K562 (cell line): ENCODE results near the gene CSTPP1. TPM values are rescaled to one million over a fixed set of nuclear protein-coding genes. Genes with fewer than 3 reads are reported as not detected.

Experiments
- ETV5 ChIP-seq: sonication (generic); formaldehyde crosslinking; IDR thresholded peaks from 2 replicates; pipeline ENCODE4 v1.4.0; 2020; ENCODE audit warnings: low read depth, mild to moderate bottlenecking, missing genetic modification reagents
- FOXA3 ChIP-seq, 2 experiments: fragments of 450-650 bp in 1 of 2; sonication (generic) in 1 of 2; formaldehyde crosslinking; IDR thresholded peaks in 1 of 2; conservative IDR thresholded peaks in 1 of 2; 2 replicates each; pipeline versions ENCODE4 v1.4.0 to v1.8.0; 2020 to 2022; ENCODE audit warnings: mild to moderate bottlenecking in 2 of 2, missing genetic modification reagents in 1 of 2
- RAD21 ChIP-seq, 2 experiments: fragments of 250-450 bp in 1 of 2; fragments of 450-650 bp in 1 of 2; sonication (Bioruptor Pico) in 1 of 2; formaldehyde crosslinking in 1 of 2; IDR thresholded peaks in 1 of 2; conservative IDR thresholded peaks in 1 of 2; 2 replicates each; pipeline versions ENCODE4 v1.4.0 to v1.8.0; 2020 to 2022; ENCODE audit warnings: mild to moderate bottlenecking in 2 of 2, moderate library complexity in 1 of 2
- TFE3 ChIP-seq: fragments of 450-650 bp; formaldehyde crosslinking; IDR thresholded peaks from 2 replicates; pipeline ENCODE4 v1.4.0; 2020; ENCODE audit warnings: mild to moderate bottlenecking, mixed read lengths
- UBTF ChIP-seq, 2 experiments: IDR thresholded peaks; 2 replicates each; pipeline ENCODE4 v1.6.1; 2012; ENCODE audit warnings: improper control_type of control experiment in 2 of 2, low read depth in 2 of 2, low read length in 2 of 2, borderline replicate concordance in 1 of 2
- USF1 ChIP-seq: sonication (generic); formaldehyde crosslinking; IDR thresholded peaks from 2 replicates; pipeline ENCODE4 v1.9.0; 2022; ENCODE audit warnings: mild to moderate bottlenecking, missing genetic modification reagents
- ZFP30 ChIP-seq: fragments of 250-450 bp; sonication (Bioruptor Pico); IDR thresholded peaks from 2 replicates; pipeline ENCODE4 v1.8.0; 2022; ENCODE audit warnings: moderate library complexity, mild to moderate bottlenecking, inconsistent platforms, borderline replicate concordance
- ZNF507 ChIP-seq: conservative IDR thresholded peaks from 2 replicates; pipeline ENCODE4 v1.6.1; 2017; ENCODE audit warnings: missing genetic modification characterization, missing compliant biosample characterization
- polyA plus RNA-seq, 8 experiments: library from polyadenylated mRNA; depleted of rRNA in 4 of 8; stranded (reverse) in 5 of 8; unstranded in 3 of 8; fragments of >200 nt; fragmentation: Nextera tagmentation in 2 of 8; fragmentation: Illumina TruSeq in 1 of 8; extraction: Ambion mirVana in 2 of 8; extraction: Trizol in 1 of 8; gene quantifications; 2 replicates each; pipeline versions ENCODE4 v1.2.1 to v1.2.3, GENCODE V29; 2011 to 2014; ENCODE audit warnings: inconsistent platforms in 1 of 8, missing spikeins in 1 of 8
- total RNA-seq, 7 experiments: library from RNA; depleted of rRNA in 6 of 7; stranded (reverse); fragments of >200 nt in 6 of 7; fragmentation: Illumina TruSeq in 2 of 7; extraction: Trizol in 2 of 7; gene quantifications; 2 replicates each; pipeline versions ENCODE4 v1.2.1 to v1.2.3, GENCODE V29; 2011 to 2021; ENCODE audit warnings: low replicate concordance in 1 of 7
- TF ChIP-seq, protein P1 (sequence below), 2 experiments: fragments of 450-650 bp; formaldehyde crosslinking in 1 of 2; IDR thresholded peaks; 2 replicates each; pipeline versions ENCODE4 v1.4.0 to v1.6.1; 2014 to 2020; ENCODE audit warnings: mild to moderate bottlenecking in 2 of 2, borderline replicate concordance in 1 of 2, low read depth in 1 of 2
- TF ChIP-seq, protein P2 (sequence below): sonication (generic); formaldehyde crosslinking; IDR thresholded peaks from 2 replicates; pipeline ENCODE4 v1.8.1; 2022; ENCODE audit warnings: missing genetic modification reagents

Gene CSTPP1
- total and polyA plus RNA-seq, 9 of the 15 experiments (the other 6 are each of a cell fraction or from before 2014, with no cell fraction given) = 6.5 to 17.8 (median 9.2) TPM

- TF ChIP-seq, protein P1, sequence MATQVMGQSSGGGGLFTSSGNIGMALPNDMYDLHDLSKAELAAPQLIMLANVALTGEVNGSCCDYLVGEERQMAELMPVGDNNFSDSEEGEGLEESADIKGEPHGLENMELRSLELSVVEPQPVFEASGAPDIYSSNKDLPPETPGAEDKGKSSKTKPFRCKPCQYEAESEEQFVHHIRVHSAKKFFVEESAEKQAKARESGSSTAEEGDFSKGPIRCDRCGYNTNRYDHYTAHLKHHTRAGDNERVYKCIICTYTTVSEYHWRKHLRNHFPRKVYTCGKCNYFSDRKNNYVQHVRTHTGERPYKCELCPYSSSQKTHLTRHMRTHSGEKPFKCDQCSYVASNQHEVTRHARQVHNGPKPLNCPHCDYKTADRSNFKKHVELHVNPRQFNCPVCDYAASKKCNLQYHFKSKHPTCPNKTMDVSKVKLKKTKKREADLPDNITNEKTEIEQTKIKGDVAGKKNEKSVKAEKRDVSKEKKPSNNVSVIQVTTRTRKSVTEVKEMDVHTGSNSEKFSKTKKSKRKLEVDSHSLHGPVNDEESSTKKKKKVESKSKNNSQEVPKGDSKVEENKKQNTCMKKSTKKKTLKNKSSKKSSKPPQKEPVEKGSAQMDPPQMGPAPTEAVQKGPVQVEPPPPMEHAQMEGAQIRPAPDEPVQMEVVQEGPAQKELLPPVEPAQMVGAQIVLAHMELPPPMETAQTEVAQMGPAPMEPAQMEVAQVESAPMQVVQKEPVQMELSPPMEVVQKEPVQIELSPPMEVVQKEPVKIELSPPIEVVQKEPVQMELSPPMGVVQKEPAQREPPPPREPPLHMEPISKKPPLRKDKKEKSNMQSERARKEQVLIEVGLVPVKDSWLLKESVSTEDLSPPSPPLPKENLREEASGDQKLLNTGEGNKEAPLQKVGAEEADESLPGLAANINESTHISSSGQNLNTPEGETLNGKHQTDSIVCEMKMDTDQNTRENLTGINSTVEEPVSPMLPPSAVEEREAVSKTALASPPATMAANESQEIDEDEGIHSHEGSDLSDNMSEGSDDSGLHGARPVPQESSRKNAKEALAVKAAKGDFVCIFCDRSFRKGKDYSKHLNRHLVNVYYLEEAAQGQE (IDR thresholded peaks at IDR 0.05; ENCODE audit: borderline replicate concordance) = peak; percentile 90
- TF ChIP-seq, protein P1 (CRISPR knock-in tag; IDR thresholded peaks at IDR 0.05; ENCODE audit: low read depth) = no peak
- TF ChIP-seq ZNF507 = no peak
- 0 out of 4 replicates have a peak, but pooled peaks of 1 of the 2 experiments have one; percentile 28 for TF ChIP-seq FOXA3 (CRISPR knock-in tag; conservative IDR thresholded peaks at IDR 0.05 in 1 of 2, IDR thresholded peaks at IDR 0.05 in 1 of 2)
- TF ChIP-seq ETV5 (CRISPR knock-in tag) = no peak
- TF ChIP-seq, protein P2, sequence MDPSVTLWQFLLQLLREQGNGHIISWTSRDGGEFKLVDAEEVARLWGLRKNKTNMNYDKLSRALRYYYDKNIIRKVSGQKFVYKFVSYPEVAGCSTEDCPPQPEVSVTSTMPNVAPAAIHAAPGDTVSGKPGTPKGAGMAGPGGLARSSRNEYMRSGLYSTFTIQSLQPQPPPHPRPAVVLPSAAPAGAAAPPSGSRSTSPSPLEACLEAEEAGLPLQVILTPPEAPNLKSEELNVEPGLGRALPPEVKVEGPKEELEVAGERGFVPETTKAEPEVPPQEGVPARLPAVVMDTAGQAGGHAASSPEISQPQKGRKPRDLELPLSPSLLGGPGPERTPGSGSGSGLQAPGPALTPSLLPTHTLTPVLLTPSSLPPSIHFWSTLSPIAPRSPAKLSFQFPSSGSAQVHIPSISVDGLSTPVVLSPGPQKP (CRISPR knock-in tag) = no peak
- TF ChIP-seq TFE3 (CRISPR knock-in tag) = no peak
- TF ChIP-seq RAD21 (CRISPR knock-in tag; conservative IDR thresholded peaks at IDR 0.05 in 1 of 2, IDR thresholded peaks at IDR 0.05 in 1 of 2) = peak; percentile 91 to 96
- TF ChIP-seq UBTF (IDR thresholded peaks at IDR 0.05; ENCODE audit: borderline replicate concordance in 1 of 2, low read depth in 2 of 2, low read length in 2 of 2) = no peak
- TF ChIP-seq USF1 (CRISPR knock-in tag) = no peak
- TF ChIP-seq ZFP30 = no peak
These were observed 46.7 kb upstream of the CSTPP1 start (continued) for GRCh38 chr11:46889689-46890475.
